WTC11 (cell line): ENCODE data around the gene GPATCH8. TPM values are rescaled to one million over a fixed set of nuclear protein-coding genes. Genes with fewer than 3 reads are reported as not detected.
"Not testable (repeated sequence)": the region's sequence is repeated elsewhere in the genome, so short reads cannot be mapped to it uniquely, and the experiment has no call there.

Experiments used
- ATAC-seq: fragments of 200-7000 bp; cut with Tn5 transposase; 2 replicates; pipeline ENCODE4 v1.10.0; 2021; ENCODE audit warnings: mild to moderate bottlenecking, moderate library complexity
- CTCF ChIA-PET: fragments of 300-600 bp; sonication (Branson Sonifier 250); formaldehyde crosslinking; loops from one replicate; lab custom pipeline; 2021; ENCODE audit warnings: antibody characterized with exemption; lab: Charles Lee
- POLR2A ChIA-PET: fragments of 350-600 bp; sonication (Branson Sonifier 250); formaldehyde crosslinking; loops from one replicate; lab custom pipeline; 2021; ENCODE audit warnings: antibody characterized with exemption; lab: Charles Lee
- DNase-seq: peaks from one replicate; pipeline ENCODE4 v3.0.0; 2021; ENCODE audit warnings: low spot score
- H3K27ac Mint-ChIP-seq: 2 replicates; pipeline ENCODE4 v1.8.0; 2021; ENCODE audit warnings: mixed read lengths
- H3K27me3 Mint-ChIP-seq: 2 replicates; pipeline ENCODE4 v1.8.0; 2021; ENCODE audit warnings: low read depth, mild to moderate bottlenecking, moderate library complexity, mixed read lengths
- H3K36me3 Mint-ChIP-seq: 2 replicates; pipeline ENCODE4 v1.8.0; 2021; ENCODE audit warnings: mixed read lengths
- H3K4me1 Mint-ChIP-seq: 2 replicates; pipeline ENCODE4 v1.8.0; 2022; ENCODE audit warnings: mixed read lengths
- H3K4me3 Mint-ChIP-seq: 2 replicates; pipeline ENCODE4 v1.8.0; 2021; ENCODE audit warnings: mild to moderate bottlenecking, moderate library complexity, mixed read lengths
- H3K9me3 Mint-ChIP-seq: 2 replicates; pipeline ENCODE4 v1.8.0; 2021; ENCODE audit warnings: mixed read lengths
- AR ChIP-seq: fragments of 250-450 bp; sonication (Bioruptor Pico); IDR thresholded peaks from 2 replicates; pipeline ENCODE4 v1.9.0; 2021; ENCODE audit warnings: mild to moderate bottlenecking
- ATF1 ChIP-seq: sonication (generic); formaldehyde crosslinking; IDR thresholded peaks from 2 replicates; pipeline ENCODE4 v1.8.1; 2023; ENCODE audit warnings: mild to moderate bottlenecking, moderate library complexity, missing genetic modification reagents
- CBFB ChIP-seq: sonication (generic); formaldehyde crosslinking; IDR thresholded peaks from 2 replicates; pipeline ENCODE4 v1.8.1; 2022; ENCODE audit warnings: mild to moderate bottlenecking, low read depth, missing genetic modification reagents
- ESRRA ChIP-seq: sonication (generic); formaldehyde crosslinking; IDR thresholded peaks from 2 replicates; pipeline ENCODE4 v1.8.1; 2022; ENCODE audit warnings: mild to moderate bottlenecking, missing genetic modification reagents, borderline replicate concordance
- FOXJ3 ChIP-seq: sonication (generic); formaldehyde crosslinking; IDR thresholded peaks from 2 replicates; pipeline ENCODE4 v1.9.0; 2021; ENCODE audit warnings: missing genetic modification reagents, mild to moderate bottlenecking, borderline replicate concordance
- IRF1 ChIP-seq: sonication (generic); formaldehyde crosslinking; IDR thresholded peaks from 2 replicates; pipeline ENCODE4 v1.8.0; 2023; ENCODE audit warnings: missing genetic modification reagents
- MAX ChIP-seq: sonication (generic); formaldehyde crosslinking; IDR thresholded peaks from 2 replicates; pipeline ENCODE4 v1.8.0; 2022; ENCODE audit warnings: mild to moderate bottlenecking, missing genetic modification reagents
- MXD4 ChIP-seq: fragments of 250-450 bp; sonication (Bioruptor Pico); IDR thresholded peaks from 2 replicates; pipeline ENCODE4 v1.8.0; 2021; ENCODE audit warnings: mild to moderate bottlenecking, moderate library complexity, borderline replicate concordance
- SOX15 ChIP-seq: fragments of 250-450 bp; sonication (Bioruptor Pico); IDR thresholded peaks from 2 replicates; pipeline ENCODE4 v1.9.0; 2021; ENCODE audit warnings: mild to moderate bottlenecking
- USF2 ChIP-seq: sonication (generic); formaldehyde crosslinking; IDR thresholded peaks from 2 replicates; pipeline ENCODE4 v1.8.1; 2023; ENCODE audit warnings: mild to moderate bottlenecking, missing genetic modification reagents, moderate library complexity
- ZNF232 ChIP-seq: sonication (generic); formaldehyde crosslinking; IDR thresholded peaks from 2 replicates; pipeline ENCODE4 v1.8.0; 2022; ENCODE audit warnings: mild to moderate bottlenecking, missing genetic modification reagents
- ZNF416 ChIP-seq: fragments of 250-450 bp; sonication (Bioruptor Pico); IDR thresholded peaks from 2 replicates; pipeline ENCODE4 v1.9.0; 2021; ENCODE audit warnings: mild to moderate bottlenecking, inconsistent platforms
- total RNA-seq: library from RNA; stranded (reverse); gene quantifications from 3 replicates; pipeline ENCODE4 v1.2.3, GENCODE V29; 2021
- TF ChIP-seq, protein P1 (sequence below): sonication (generic); formaldehyde crosslinking; conservative IDR thresholded peaks from 2 replicates; pipeline ENCODE4 v1.8.1; 2023; ENCODE audit warnings: mild to moderate bottlenecking, low read depth, missing genetic modification reagents, moderate library complexity
- TF ChIP-seq, protein P2 (sequence below): fragments of 250-450 bp; sonication (Bioruptor Pico); IDR thresholded peaks from 2 replicates; pipeline ENCODE4 v1.9.0; 2021; ENCODE audit warnings: mild to moderate bottlenecking, borderline replicate concordance

The GPATCH8 gene
- total RNA-seq, 1 experiment from 2014 or later = 51.9 TPM

DNA sequence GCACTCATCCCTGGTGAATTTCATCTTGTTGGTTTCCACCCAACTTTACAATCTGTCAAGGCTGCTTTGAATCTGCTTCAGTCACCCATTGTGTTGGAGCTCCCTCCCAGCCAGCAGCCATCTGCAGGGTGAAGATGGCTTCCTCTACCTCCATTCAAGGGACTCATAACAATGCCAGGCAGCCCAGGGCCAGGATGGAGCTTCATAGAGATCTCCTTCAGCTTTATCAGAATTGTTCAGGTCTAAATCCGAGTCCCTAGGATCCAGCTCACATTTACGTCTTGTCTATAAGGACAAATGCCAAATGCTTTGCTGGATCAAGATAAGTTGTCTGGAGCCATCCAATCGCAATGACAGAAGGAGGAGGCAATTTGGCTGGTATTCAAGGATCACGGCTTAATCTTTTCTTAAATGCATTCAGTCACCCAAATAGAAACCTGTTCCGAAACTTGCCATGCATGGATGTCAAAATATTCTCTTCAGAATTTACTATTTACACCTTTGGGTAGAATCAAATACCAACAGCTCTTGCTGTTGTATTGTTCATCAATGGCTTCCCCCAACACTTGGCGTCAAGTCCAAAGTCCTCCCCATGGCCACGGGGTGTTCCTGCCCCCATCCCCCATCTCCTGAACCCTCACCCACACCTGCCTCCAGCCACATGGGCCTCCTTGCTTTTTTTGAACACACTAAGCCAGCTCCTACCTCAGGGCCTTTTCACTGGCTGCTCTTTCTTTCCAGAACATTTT lies 135.8 kb downstream of the GPATCH8 start:
- Mint-ChIP-seq H3K4me1 (peaks cover 13% of the 10 kb centered on the region), H3K9me3 (no peaks in the 10 kb centered on the region), H3K27ac (no peak overlapping the region), H3K27me3 (peaks cover 47% of the 10 kb centered on the region), H3K4me3 (no peak overlapping the region), H3K36me3 (no peaks in the 10 kb centered on the region)
- ChIA-PET CTCF (interaction anchor here (0.5 to 2.5 kb wide), 7 partner anchors 8 to 198 kb away, joined by 3 to 9 read pairs (median 4); partner anchors contain the start of gene GRN), POLR2A (no interaction called here)
- DNase-seq = no peak
- no peak for ATAC-seq
- TF ChIP-seq ATF1 = no peak
- no peak for TF ChIP-seq CBFB
- TF ChIP-seq, protein P1, sequence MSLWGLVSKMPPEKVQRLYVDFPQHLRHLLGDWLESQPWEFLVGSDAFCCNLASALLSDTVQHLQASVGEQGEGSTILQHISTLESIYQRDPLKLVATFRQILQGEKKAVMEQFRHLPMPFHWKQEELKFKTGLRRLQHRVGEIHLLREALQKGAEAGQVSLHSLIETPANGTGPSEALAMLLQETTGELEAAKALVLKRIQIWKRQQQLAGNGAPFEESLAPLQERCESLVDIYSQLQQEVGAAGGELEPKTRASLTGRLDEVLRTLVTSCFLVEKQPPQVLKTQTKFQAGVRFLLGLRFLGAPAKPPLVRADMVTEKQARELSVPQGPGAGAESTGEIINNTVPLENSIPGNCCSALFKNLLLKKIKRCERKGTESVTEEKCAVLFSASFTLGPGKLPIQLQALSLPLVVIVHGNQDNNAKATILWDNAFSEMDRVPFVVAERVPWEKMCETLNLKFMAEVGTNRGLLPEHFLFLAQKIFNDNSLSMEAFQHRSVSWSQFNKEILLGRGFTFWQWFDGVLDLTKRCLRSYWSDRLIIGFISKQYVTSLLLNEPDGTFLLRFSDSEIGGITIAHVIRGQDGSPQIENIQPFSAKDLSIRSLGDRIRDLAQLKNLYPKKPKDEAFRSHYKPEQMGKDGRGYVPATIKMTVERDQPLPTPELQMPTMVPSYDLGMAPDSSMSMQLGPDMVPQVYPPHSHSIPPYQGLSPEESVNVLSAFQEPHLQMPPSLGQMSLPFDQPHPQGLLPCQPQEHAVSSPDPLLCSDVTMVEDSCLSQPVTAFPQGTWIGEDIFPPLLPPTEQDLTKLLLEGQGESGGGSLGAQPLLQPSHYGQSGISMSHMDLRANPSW (CRISPR knock-in tag) = no peak
- no peak for TF ChIP-seq MXD4 (CRISPR knock-in tag)
- no peak for TF ChIP-seq IRF1
- TF ChIP-seq SOX15 (CRISPR knock-in tag) = no peak
- no peak for TF ChIP-seq FOXJ3 (CRISPR knock-in tag)
- no peak for TF ChIP-seq AR (CRISPR knock-in tag)
- no peak for TF ChIP-seq ZNF232 (CRISPR knock-in tag)
- TF ChIP-seq USF2 (CRISPR knock-in tag) = no peak
- TF ChIP-seq ESRRA (CRISPR knock-in tag) = no peak
- TF ChIP-seq, protein P2, sequence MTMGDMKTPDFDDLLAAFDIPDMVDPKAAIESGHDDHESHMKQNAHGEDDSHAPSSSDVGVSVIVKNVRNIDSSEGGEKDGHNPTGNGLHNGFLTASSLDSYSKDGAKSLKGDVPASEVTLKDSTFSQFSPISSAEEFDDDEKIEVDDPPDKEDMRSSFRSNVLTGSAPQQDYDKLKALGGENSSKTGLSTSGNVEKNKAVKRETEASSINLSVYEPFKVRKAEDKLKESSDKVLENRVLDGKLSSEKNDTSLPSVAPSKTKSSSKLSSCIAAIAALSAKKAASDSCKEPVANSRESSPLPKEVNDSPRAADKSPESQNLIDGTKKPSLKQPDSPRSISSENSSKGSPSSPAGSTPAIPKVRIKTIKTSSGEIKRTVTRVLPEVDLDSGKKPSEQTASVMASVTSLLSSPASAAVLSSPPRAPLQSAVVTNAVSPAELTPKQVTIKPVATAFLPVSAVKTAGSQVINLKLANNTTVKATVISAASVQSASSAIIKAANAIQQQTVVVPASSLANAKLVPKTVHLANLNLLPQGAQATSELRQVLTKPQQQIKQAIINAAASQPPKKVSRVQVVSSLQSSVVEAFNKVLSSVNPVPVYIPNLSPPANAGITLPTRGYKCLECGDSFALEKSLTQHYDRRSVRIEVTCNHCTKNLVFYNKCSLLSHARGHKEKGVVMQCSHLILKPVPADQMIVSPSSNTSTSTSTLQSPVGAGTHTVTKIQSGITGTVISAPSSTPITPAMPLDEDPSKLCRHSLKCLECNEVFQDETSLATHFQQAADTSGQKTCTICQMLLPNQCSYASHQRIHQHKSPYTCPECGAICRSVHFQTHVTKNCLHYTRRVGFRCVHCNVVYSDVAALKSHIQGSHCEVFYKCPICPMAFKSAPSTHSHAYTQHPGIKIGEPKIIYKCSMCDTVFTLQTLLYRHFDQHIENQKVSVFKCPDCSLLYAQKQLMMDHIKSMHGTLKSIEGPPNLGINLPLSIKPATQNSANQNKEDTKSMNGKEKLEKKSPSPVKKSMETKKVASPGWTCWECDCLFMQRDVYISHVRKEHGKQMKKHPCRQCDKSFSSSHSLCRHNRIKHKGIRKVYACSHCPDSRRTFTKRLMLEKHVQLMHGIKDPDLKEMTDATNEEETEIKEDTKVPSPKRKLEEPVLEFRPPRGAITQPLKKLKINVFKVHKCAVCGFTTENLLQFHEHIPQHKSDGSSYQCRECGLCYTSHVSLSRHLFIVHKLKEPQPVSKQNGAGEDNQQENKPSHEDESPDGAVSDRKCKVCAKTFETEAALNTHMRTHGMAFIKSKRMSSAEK (CRISPR knock-in tag) = no peak
- no peak for TF ChIP-seq ZNF416 (CRISPR knock-in tag)
- no peak for TF ChIP-seq MAX (CRISPR knock-in tag)
- TF ChIP-seq, all 79 proteins: peak for 0

GRCh38 chr17:44365051-44365450 lies 138.2 kb downstream of the GPATCH8 start:
- not testable (repeated sequence) for H3K9me3 Mint-ChIP-seq, DNase-seq, H3K27ac Mint-ChIP-seq, ATAC-seq, H3K36me3 Mint-ChIP-seq
- H3K4me1 Mint-ChIP-seq = peaks cover 29% of the 10 kb centered on the region
- ChIA-PET CTCF (interaction anchor here (0.7 to 9.4 kb wide), 3 partner anchors 10 to 168 kb away, joined by 4 to 128 read pairs (median 102); no protein-coding TSS in a partner anchor), POLR2A (interaction anchor here (1.0 kb wide), 1 partner anchor 11 kb away, joined by 3 read pairs; no protein-coding TSS in a partner anchor)
- H3K27me3 Mint-ChIP-seq = peaks cover 42% of the 10 kb centered on the region
- H3K4me3 Mint-ChIP-seq = peak overlapping the region; percentile 74
